GM21619 (cell line): Measurements from ENCODE around the gene FAHD2B.
"Not testable (repeated sequence)": the region's sequence is repeated elsewhere in the genome, so short reads cannot be mapped to it uniquely, and the experiment has no call there.

ENCODE experiments used
- ATAC-seq: cut with Tn5 transposase; IDR thresholded peaks from one replicate; pipeline ENCODE4 v1.9.1; 2021; ENCODE audit not compliant: unreplicated experiment

The FAHD2B gene

GRCh38 chr2:97068722-97069121, 26.0 kb downstream of the FAHD2B start:
- not testable (repeated sequence) for ATAC-seq

GRCh38 chr2:97068074-97068473, 26.6 kb downstream of the FAHD2B start:
- ATAC-seq, result no peak

- ATAC-seq, result no peak
Observed at GRCh38 chr2:97067279-97068004, 27.2 kb downstream of the FAHD2B start.

DNA sequence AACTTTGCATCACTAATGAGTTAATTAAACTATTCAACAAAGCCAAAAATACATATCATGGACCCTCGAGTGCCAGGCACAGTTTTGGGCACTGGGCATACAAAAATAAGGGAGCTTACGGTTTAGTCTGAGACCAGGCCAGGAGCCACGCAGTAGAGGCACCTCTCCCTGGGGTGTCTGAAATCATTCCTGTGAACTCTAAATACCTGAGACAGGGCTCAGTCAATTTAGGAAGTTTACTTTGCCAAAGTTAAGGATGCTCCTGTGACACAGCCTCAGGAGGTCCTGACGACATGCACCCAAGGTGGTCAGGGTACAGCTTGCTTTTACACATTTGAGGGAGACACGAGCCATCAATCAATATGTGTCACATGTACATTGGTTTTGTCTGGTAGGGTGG, 28.7 kb downstream of the FAHD2B start:
- ATAC-seq, result not testable (repeated sequence)

GRCh38 chr2:97062020-97062419, 32.7 kb downstream of the FAHD2B start:
- ATAC-seq, result not testable (repeated sequence)

DNA sequence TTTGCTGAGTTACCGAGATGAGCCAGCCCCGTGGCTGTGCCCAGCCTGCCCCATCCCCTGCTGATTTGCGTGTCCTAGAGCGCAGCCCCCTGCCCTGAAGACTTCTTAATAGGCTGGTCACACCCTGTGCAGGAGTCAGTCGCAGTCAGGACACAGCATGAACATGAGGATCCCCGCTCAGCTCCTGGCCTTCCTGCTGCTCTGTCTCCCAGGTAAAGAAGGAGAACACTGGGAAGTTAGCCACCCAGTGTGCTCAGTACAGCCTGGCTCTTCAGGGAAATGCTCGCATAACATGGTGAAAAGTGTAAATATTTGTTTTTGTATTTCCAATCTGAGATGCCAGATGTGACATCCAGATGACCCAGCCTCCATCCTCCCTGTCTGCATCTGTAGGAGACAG, 34.9 kb downstream of the FAHD2B start:
- not testable (repeated sequence) for ATAC-seq

DNA sequence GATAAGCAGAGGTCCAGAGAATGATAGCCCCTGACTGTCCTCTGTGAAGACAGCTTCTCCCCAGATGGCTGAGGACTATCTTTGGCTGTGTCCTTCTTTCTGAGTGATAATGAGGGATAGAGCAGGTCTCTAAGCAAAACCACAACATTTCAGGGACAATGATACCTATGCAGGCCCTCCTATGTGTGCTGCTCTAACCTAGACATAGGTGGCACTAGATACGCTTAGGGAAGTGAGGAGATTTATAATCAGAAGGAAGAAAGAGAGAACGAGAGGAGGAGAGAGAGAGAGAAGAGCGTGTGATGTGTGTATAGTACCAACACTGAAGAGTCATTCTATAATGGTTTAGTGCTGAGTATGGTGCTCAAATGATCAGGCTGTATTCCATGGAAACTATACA, 38.5 kb downstream of the FAHD2B start:
- ATAC-seq, result not testable (repeated sequence)

DNA sequence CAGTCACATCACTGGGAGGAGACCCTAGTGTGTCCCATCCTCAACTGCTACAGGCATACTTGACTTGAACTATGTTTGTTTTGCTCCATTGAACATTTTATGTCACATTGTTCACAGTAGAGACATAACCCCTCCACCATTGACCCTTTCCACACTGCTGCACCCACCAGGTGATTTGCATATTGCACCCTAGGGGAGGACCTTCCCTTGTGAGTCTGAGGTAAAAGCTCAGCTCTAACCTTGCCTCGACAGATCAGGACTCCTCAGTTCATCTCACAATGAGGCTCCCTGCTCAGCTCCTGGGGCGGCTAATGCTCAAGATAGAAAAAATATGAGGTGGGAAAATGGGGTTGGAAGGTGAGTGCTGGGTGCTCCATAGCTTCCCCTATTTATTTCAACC, 44.6 kb downstream of the FAHD2B start:
- not testable (repeated sequence) for ATAC-seq

DNA sequence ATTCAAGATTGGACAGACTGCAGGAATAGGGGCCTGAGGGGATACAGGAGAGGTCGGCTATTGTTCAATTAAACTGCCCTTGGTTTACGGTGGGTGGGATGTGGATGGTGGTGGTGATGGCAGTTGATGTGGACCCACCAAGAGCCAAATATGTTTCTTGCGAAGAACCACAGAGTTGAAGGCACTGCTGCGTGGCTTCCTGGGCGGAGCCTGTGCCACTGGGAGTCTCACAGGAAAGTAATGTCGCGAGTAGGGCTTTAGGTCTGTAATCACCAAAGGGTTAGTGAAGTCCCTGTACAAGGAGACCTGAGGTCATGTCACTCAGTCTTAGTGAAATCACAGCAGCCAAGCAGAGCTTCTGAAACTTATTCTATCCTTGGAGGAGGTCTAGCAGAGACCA, 46.2 kb downstream of the FAHD2B start:
- not testable (repeated sequence) for ATAC-seq

DNA sequence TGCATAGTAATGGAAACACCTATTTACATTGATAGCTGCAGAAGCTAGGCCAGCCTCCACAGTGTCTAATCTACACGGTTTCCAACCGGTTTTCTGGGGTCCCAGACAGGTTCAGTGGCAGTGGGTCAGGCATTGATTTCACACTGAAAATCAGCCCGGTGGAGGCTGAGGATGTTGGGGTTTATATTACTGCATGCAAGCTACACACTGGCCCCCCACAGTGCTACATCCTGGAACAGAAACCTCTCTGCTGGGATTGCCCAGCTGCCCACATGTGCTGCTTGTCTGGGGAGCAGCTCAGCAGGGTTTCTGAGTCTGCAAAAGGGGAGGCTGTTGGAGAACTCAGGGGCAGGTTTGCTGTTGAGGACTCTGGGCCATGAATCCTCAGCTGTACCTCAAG, 48.0 kb downstream of the FAHD2B start:
- not testable (repeated sequence) for ATAC-seq

DNA sequence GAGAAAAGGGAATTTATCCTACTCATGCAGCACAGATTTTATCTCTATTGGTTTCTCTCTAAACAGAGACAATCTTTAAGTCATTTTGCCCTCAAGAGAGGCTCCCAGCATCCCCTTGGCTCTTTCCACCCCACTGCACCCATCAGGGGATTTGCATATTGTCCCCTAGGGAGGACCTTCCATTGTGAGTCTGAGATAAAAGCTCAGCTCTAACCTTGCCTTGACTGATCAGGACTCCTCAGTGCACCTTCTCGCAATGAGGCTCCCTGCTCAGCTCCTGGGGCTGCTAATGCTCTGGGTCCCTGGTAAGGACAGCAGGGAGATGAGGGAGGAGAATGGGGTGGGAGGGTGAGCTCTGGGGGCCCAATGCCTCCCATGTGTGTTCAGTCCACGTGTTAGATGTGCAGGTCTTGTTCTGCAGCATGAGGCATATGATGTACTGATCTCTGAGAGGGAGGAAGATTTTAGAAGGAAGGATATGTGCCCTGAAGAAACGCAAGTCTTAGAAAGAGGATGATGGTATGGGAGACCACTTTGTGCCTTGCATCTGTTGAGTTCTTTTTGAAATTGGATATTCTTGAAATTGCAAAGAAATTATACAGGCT, 48.7 kb downstream of the FAHD2B start:
- not testable (repeated sequence) for ATAC-seq
